Loucy (cell line): ENCODE results near the gene OGFOD2.

Source experiments
- H2AFZ ChIP-seq: fragments of 200-600 bp; sonication (generic); 2 replicates; pipeline ENCODE4 v1.6.0; 2016; ENCODE audit warnings: antibody characterized with exemption, mild to moderate bottlenecking, low read length, moderate library complexity
- H3F3A ChIP-seq: fragments of 200-600 bp; 2 replicates; pipeline ENCODE4 v1.6.0; 2016; ENCODE audit warnings: antibody characterized with exemption, low read depth, mild to moderate bottlenecking
- H3K27me3 ChIP-seq: fragments of 200-600 bp; sonication (generic); 2 replicates; pipeline ENCODE4 v1.6.1; 2014; ENCODE audit warnings: low read length, mild to moderate bottlenecking; ENCODE audit not compliant: insufficient read depth, poor library complexity, severe bottlenecking
- H3K36me3 ChIP-seq: fragments of 200-600 bp; sonication (generic); 2 replicates; pipeline ENCODE4 v1.6.1; 2016; ENCODE audit warnings: low read length; ENCODE audit not compliant: insufficient read depth
- H3K4me1 ChIP-seq: fragments of 200-600 bp; sonication (generic); 2 replicates; pipeline ENCODE4 v1.5.1; 2014; ENCODE audit warnings: low read length, mild to moderate bottlenecking; ENCODE audit not compliant: insufficient read depth, poor library complexity, severe bottlenecking
- H3K4me2 ChIP-seq: fragments of 200-600 bp; sonication (generic); 2 replicates; pipeline ENCODE4 v1.6.0; 2014; ENCODE audit warnings: antibody characterized with exemption, low read length, low read depth, mild to moderate bottlenecking; ENCODE audit not compliant: poor library complexity, severe bottlenecking
- H3K4me3 ChIP-seq: fragments of 200-600 bp; sonication (generic); 2 replicates; pipeline ENCODE4 v1.5.1; 2014; ENCODE audit warnings: low read length, mild to moderate bottlenecking, mixed read lengths; ENCODE audit not compliant: poor library complexity, severe bottlenecking
- H3K79me2 ChIP-seq: fragments of 200-600 bp; sonication (generic); 2 replicates; pipeline ENCODE4 v1.6.1; 2014; ENCODE audit warnings: low read length; ENCODE audit not compliant: insufficient read depth
- H3K9ac ChIP-seq: fragments of 200-600 bp; sonication (generic); 2 replicates; pipeline ENCODE4 v1.6.0; 2014; ENCODE audit warnings: mild to moderate bottlenecking, low read depth, low read length, moderate library complexity; ENCODE audit not compliant: poor library complexity, severe bottlenecking
- H3K9me2 ChIP-seq: fragments of 200-600 bp; sonication (generic); replicated peaks from 2 replicates; pipeline ENCODE4 v1.6.1; 2016; ENCODE audit warnings: low read depth, low read length, mixed read lengths
- H3K9me3 ChIP-seq: fragments of 200-600 bp; sonication (generic); 2 replicates; pipeline ENCODE4 v1.6.1; 2014; ENCODE audit warnings: mild to moderate bottlenecking, antibody characterized with exemption, low read length, low read depth; ENCODE audit not compliant: insufficient read depth
- H4K20me1 ChIP-seq: fragments of 200-600 bp; sonication (generic); 2 replicates; pipeline ENCODE4 v1.6.0; 2014; ENCODE audit warnings: antibody characterized with exemption, low read length, mild to moderate bottlenecking; ENCODE audit not compliant: insufficient read depth, poor library complexity, severe bottlenecking
- CTCF ChIP-seq: fragments of 200-600 bp; sonication (generic); conservative IDR thresholded peaks from 2 replicates; pipeline ENCODE4 v1.5.1; 2014; ENCODE audit warnings: mild to moderate bottlenecking, antibody characterized with exemption, low read length
- EZH2phosphoT487 ChIP-seq: fragments of 200-600 bp; IDR thresholded peaks from 2 replicates; pipeline ENCODE4 v1.6.1; 2018; ENCODE audit warnings: antibody characterized with exemption, mild to moderate bottlenecking, moderate library complexity, borderline replicate concordance

Gene OGFOD2

GRCh38 chr12:122964439-122965257 is 10.4 kb upstream of the OGFOD2 start:
- Histone ChIP-seq H3K36me3 (no peaks in the 10 kb centered on the region), H3K4me3 (no peak overlapping the region), H3K4me2 (no peak overlapping the region), H3K9me2 (no peaks in the 10 kb centered on the region), H3F3A (no peaks in the 10 kb centered on the region), H3K27me3 (no peaks in the 10 kb centered on the region), H3K9me3 (no peaks in the 10 kb centered on the region), H4K20me1 (no peaks in the 10 kb centered on the region), H3K9ac (no peak overlapping the region), H3K4me1 (peaks cover 8% of the 10 kb centered on the region), H3K79me2 (no peaks in the 10 kb centered on the region), H2AFZ (no peak overlapping the region)
- TF ChIP-seq CTCF (no peak), EZH2phosphoT487 (no peak)

- Histone ChIP-seq H3K36me3 (no peaks in the 10 kb centered on the region), H4K20me1 (no peaks in the 10 kb centered on the region), H3K79me2 (no peaks in the 10 kb centered on the region), H3K9me2 (no peaks in the 10 kb centered on the region), H3F3A (no peaks in the 10 kb centered on the region), H3K4me3 (peak overlapping the region; percentile 75), H3K9me3 (no peaks in the 10 kb centered on the region), H2AFZ (no peak overlapping the region), H3K27me3 (no peaks in the 10 kb centered on the region), H3K4me2 (peak overlapping the region; percentile 98), H3K9ac (peak overlapping the region; percentile 66), H3K4me1 (peaks cover 8% of the 10 kb centered on the region)
- TF ChIP-seq CTCF: no peak
- no peak for TF ChIP-seq EZH2phosphoT487
Measured at GRCh38 chr12:122965321-122965751, 9.7 kb upstream of the OGFOD2 start.

- no peaks in the 10 kb centered on the region for H3F3A ChIP-seq
- peaks cover 8% of the 10 kb centered on the region for H3K4me1 ChIP-seq
- peak within 1 kb of the TSS; percentile 75 for H3K4me3 ChIP-seq
- H3K4me2 ChIP-seq: peak within 1 kb of the TSS; percentile 98
- H3K9me3 ChIP-seq: no peaks in the 10 kb centered on the region
- H3K79me2 ChIP-seq: no peaks in the 10 kb centered on the region
- no peaks in the 10 kb centered on the region for H3K9me2 ChIP-seq
- H2AFZ ChIP-seq: peak within 1 kb of the TSS; percentile 87
- H4K20me1 ChIP-seq: no peaks in the 10 kb centered on the region
- H3K36me3 ChIP-seq: no peaks in the 10 kb centered on the region
- TF ChIP-seq CTCF (no peak), EZH2phosphoT487 (no peak)
- H3K9ac ChIP-seq: peak within 1 kb of the TSS; percentile 66
- H3K27me3 ChIP-seq: no peaks in the 10 kb centered on the region
Measured at GRCh38 chr12:122965851-122966742, 8.9 kb upstream of the OGFOD2 start, which contains the start of gene ABCB9. Gene ABCB9, minus strand, starts transcription at chr12:122966463. Its CDS starts 6,228 bp downstream, at chr12:122960235.
